HCT116 (cell line): ENCODE data around the gene VPS33A. TPM values are rescaled to one million over a fixed set of nuclear protein-coding genes. Genes with fewer than 3 reads are reported as not detected.

Source experiments
- ATAC-seq: fragments of 200-7000 bp; cut with Tn5 transposase; 2 replicates; pipeline ENCODE4 v1.9.1; 2020; ENCODE audit warnings: mild to moderate bottlenecking, moderate library complexity
- BruUV-seq: library from RNA; stranded (reverse); fragments of 400-500 nt; replicated peaks from 2 replicates; lab custom pipeline; 2021; lab: Mats Ljungman, UMichigan
- CTCF ChIA-PET: fragments of 300-600 bp; sonication (Branson Sonifier 250); formaldehyde crosslinking; loops from one replicate; lab custom pipeline; 2021; ENCODE audit warnings: antibody characterized with exemption; lab: Charles Lee
- POLR2A ChIA-PET: fragments of 300-600, 350-600 bp; sonication (Branson Sonifier 250); formaldehyde crosslinking; loops from one replicate; lab custom pipeline; 2021; ENCODE audit warnings: antibody characterized with exemption; lab: Charles Lee
- RAD21 ChIA-PET, 2 experiments: fragments of 300-600 bp; sonication (Branson Sonifier 250); formaldehyde crosslinking; loops; one replicate each; lab custom pipeline; 2023; ENCODE audit warnings: low total read pairs in 2 of 2; ENCODE audit not compliant: uncharacterized antibody in 2 of 2, unreplicated experiment in 2 of 2, low non-redundant PET in 1 of 2; lab: Charles Lee
- DNase-seq: peaks from one replicate; pipeline ENCODE4 v3.0.0-alpha.2; 2010; ENCODE audit warnings: low read depth, low spot score
- H2AFZ ChIP-seq: fragments of 200-600 bp; shearing (Covaris generic), sonication (generic); 2 replicates; pipeline ENCODE4 v1.6.1; 2017; ENCODE audit warnings: low read depth, mixed run types, mixed read lengths, antibody characterized with exemption, low read length; ENCODE audit not compliant: poor library complexity, severe bottlenecking
- H3K27ac ChIP-seq: 2 replicates; pipeline ENCODE4 v1.5.1; 2012; ENCODE audit warnings: low read depth, low read length
- H3K27me3 ChIP-seq: fragments of 200-600 bp; sonication (generic); 2 replicates; pipeline ENCODE4 v1.6.1; 2016; ENCODE audit warnings: mixed run types, low read length, mixed read lengths; ENCODE audit not compliant: insufficient read depth
- H3K36me3 ChIP-seq, 2 experiments: fragments of 200-500 bp in 1 of 2; fragments of 200-600 bp in 1 of 2; sonication (Bioruptor generic) in 1 of 2; sonication (generic) in 1 of 2; 2 replicates each; pipeline versions ENCODE4 v1.5.1 to v1.6.1; 2014 to 2016; ENCODE audit warnings: low read length in 2 of 2, inconsistent platforms in 1 of 2, mixed read lengths in 1 of 2, mixed run types in 1 of 2; ENCODE audit not compliant: insufficient read depth in 2 of 2, control insufficient read depth in 1 of 2
- H3K4me1 ChIP-seq, 2 experiments: fragments of 200-600 bp in 1 of 2; sonication (generic) in 1 of 2; 2 replicates each; pipeline versions ENCODE4 v1.5.1 to v1.6.1; 2012 to 2017; ENCODE audit warnings: low read length in 2 of 2, inconsistent platforms in 1 of 2, mild to moderate bottlenecking in 1 of 2, mixed read lengths in 1 of 2, mixed run types in 1 of 2, moderate library complexity in 1 of 2; ENCODE audit not compliant: insufficient read depth in 2 of 2, control insufficient read depth in 1 of 2
- H3K4me2 ChIP-seq: fragments of 200-600 bp; sonication (generic); 2 replicates; pipeline ENCODE4 v1.6.1; 2017; ENCODE audit warnings: mixed run types, low read length, mixed read lengths
- H3K4me3 ChIP-seq, 2 experiments: fragments of 200-600 bp in 1 of 2; sonication (generic) in 1 of 2; replicated peaks in 1 of 2; 2 replicates each; pipeline ENCODE4 v1.5.1; 2011 to 2016; ENCODE audit warnings: low read length in 2 of 2, control low read depth in 1 of 2, low read depth in 1 of 2, mild to moderate bottlenecking in 1 of 2, mixed read lengths in 1 of 2, mixed run types in 1 of 2
- H3K79me2 ChIP-seq: fragments of 200-600 bp; sonication (generic); 2 replicates; pipeline ENCODE4 v1.6.1; 2017; ENCODE audit warnings: mild to moderate bottlenecking, mixed run types, low read length, moderate library complexity, mixed read lengths; ENCODE audit not compliant: insufficient read depth
- H3K9ac ChIP-seq: fragments of 200-600 bp; sonication (generic); 2 replicates; pipeline ENCODE4 v1.6.1; 2016; ENCODE audit warnings: low read length, mixed read lengths
- H3K9me2 ChIP-seq: fragments of 200-600 bp; sonication (generic), shearing (Covaris generic); 2 replicates; pipeline ENCODE4 v1.6.1; 2017; ENCODE audit warnings: mixed run types, mild to moderate bottlenecking, moderate library complexity; ENCODE audit not compliant: insufficient read depth
- H3K9me3 ChIP-seq, 2 experiments: fragments of 200-500 bp in 1 of 2; fragments of 200-600 bp in 1 of 2; sonication (Bioruptor generic) in 1 of 2; sonication (generic) in 1 of 2; 2 replicates each; pipeline ENCODE4 v1.6.1; 2014 to 2017; ENCODE audit warnings: low read length in 2 of 2, mixed read lengths in 2 of 2, inconsistent platforms in 1 of 2, low read depth in 1 of 2, mild to moderate bottlenecking in 1 of 2, mixed run types in 1 of 2, moderate library complexity in 1 of 2; ENCODE audit not compliant: control insufficient read depth in 1 of 2, insufficient read depth in 1 of 2
- H4K20me1 ChIP-seq: fragments of 200-600 bp; sonication (generic), shearing (Covaris generic); 2 replicates; pipeline ENCODE4 v1.6.1; 2017; ENCODE audit warnings: mixed run types, mild to moderate bottlenecking, moderate library complexity; ENCODE audit not compliant: insufficient read depth
- CBX3 ChIP-seq: IDR thresholded peaks from 2 replicates; pipeline ENCODE4 v1.6.1; 2012; ENCODE audit warnings: low read depth
- CEBPB ChIP-seq: IDR thresholded peaks from 2 replicates; pipeline ENCODE4 v1.6.1; 2012; ENCODE audit warnings: low read depth
- ELF1 ChIP-seq: IDR thresholded peaks from 2 replicates; pipeline ENCODE4 v1.6.1; 2012; ENCODE audit warnings: low read depth, borderline replicate concordance
- JUND ChIP-seq: IDR thresholded peaks from 2 replicates; pipeline ENCODE4 v1.6.1; 2012
- POLR2A ChIP-seq: IDR thresholded peaks from 2 replicates; pipeline ENCODE4 v1.7.0; 2011; ENCODE audit warnings: borderline replicate concordance; ENCODE audit not compliant: insufficient read depth, insufficient read length; ENCODE audit errors: extremely low read depth
- POLR2AphosphoS5 ChIP-seq: IDR thresholded peaks from 2 replicates; pipeline ENCODE4 v1.6.1; 2011; ENCODE audit warnings: mild to moderate bottlenecking, low read depth, low read length, moderate library complexity
- SIN3A ChIP-seq: IDR thresholded peaks from 2 replicates; pipeline ENCODE4 v1.6.1; 2012; ENCODE audit warnings: low read depth
- SP1 ChIP-seq: IDR thresholded peaks from 2 replicates; pipeline ENCODE4 v1.6.1; 2012; ENCODE audit warnings: low read depth
- TCF7L2 ChIP-seq: IDR thresholded peaks from 2 replicates; pipeline ENCODE4 v1.7.0; 2011; ENCODE audit warnings: borderline replicate concordance, inconsistent platforms; ENCODE audit not compliant: insufficient read depth, insufficient read length; ENCODE audit errors: extremely low read depth
- YY1 ChIP-seq: IDR thresholded peaks from 2 replicates; pipeline ENCODE4 v1.6.1; 2011; ENCODE audit warnings: low read length, low read depth, moderate library complexity, mild to moderate bottlenecking; ENCODE audit not compliant: insufficient replicate concordance; ENCODE audit errors: extremely low read depth
- ZBTB33 ChIP-seq: IDR thresholded peaks from 2 replicates; pipeline ENCODE4 v1.6.1; 2011; ENCODE audit warnings: mild to moderate bottlenecking, low read length, moderate library complexity; ENCODE audit not compliant: insufficient replicate concordance; ENCODE audit errors: extremely low read depth
- intact Hi-C: fragments of 100-400 bp; cut with micrococcal nuclease; formaldehyde crosslinking; loops from 2 replicates; pipeline ENCODE4 v1.10.0; 2022
- total RNA-seq: library from RNA; stranded (reverse); gene quantifications from one replicate; pipeline ENCODE4 v1.2.1, GENCODE V29; 2021; ENCODE audit not compliant: unreplicated experiment

VPS33A gene
- total RNA-seq, 1 experiment from 2014 or later, result 19.4 TPM

- DNase-seq, result no peak
- H3K79me2 ChIP-seq, result no peaks in the 10 kb centered on the region
- intact Hi-C loops, result no loop called here
- TF ChIP-seq CBX3 (no peak), ELF1 (no peak), SP1 (no peak), TCF7L2 (no peak), CEBPB (no peak), JUND (no peak)
- TF ChIP-seq, all 23 proteins: peak for 0
- H3K4me1 ChIP-seq, result no peaks in the 10 kb centered on the region
- no peak for ATAC-seq
- CTCF ChIA-PET, result no interaction called here
- RAD21 ChIA-PET, result no interaction called here
- no peaks in the 10 kb centered on the region for H3K9me3 ChIP-seq
- no peaks in the 10 kb centered on the region for H4K20me1 ChIP-seq
- no peak overlapping the region for H2AFZ ChIP-seq
- no peaks in the 10 kb centered on the region for H3K36me3 ChIP-seq
- no peak overlapping the region for H3K27ac ChIP-seq
- H3K4me3 ChIP-seq, result no peak overlapping the region
- BruUV-seq, result no TSS peak
- POLR2A ChIA-PET, result no interaction called here
- H3K9ac ChIP-seq, result no peak overlapping the region
- no peaks in the 10 kb centered on the region for H3K27me3 ChIP-seq
- no peaks in the 10 kb centered on the region for H3K9me2 ChIP-seq
- H3K4me2 ChIP-seq, result no peak overlapping the region
Observed at GRCh38 chr12:122293081-122293480, 26.8 kb upstream of the VPS33A start.

- CTCF ChIA-PET, result no interaction called here
Observed at GRCh38 chr12:122291431-122291830, 25.1 kb upstream of the VPS33A start.

More at GRCh38 chr12:122291431-122291830, 25.1 kb upstream of the VPS33A start:
- Histone ChIP-seq H3K27me3 (no peaks in the 10 kb centered on the region), H3K9me3 (no peaks in the 10 kb centered on the region), H3K9me2 (no peaks in the 10 kb centered on the region), H3K27ac (no peak overlapping the region), H3K36me3 (no peaks in the 10 kb centered on the region), H3K4me3 (no peak overlapping the region), H3K4me1 (no peaks in the 10 kb centered on the region), H4K20me1 (no peaks in the 10 kb centered on the region), H3K9ac (no peak overlapping the region), H3K4me2 (no peak overlapping the region), H2AFZ (no peak overlapping the region), H3K79me2 (no peaks in the 10 kb centered on the region)
- BruUV-seq, result no TSS peak
- DNase-seq, result no peak
- intact Hi-C loops, result no loop called here
- POLR2A ChIA-PET, result no interaction called here
- TF ChIP-seq SP1 (no peak), SIN3A (no peak), CEBPB (no peak), ZBTB33 (no peak), CBX3 (no peak), POLR2A (no peak), YY1 (no peak), POLR2AphosphoS5 (no peak), TCF7L2 (no peak)
- RAD21 ChIA-PET, result no interaction called here
- ATAC-seq, result no peak
